UCSD-AML1 (cell line): ENCODE data around the gene ZNF296.

ENCODE experiments used
- DNase-seq: peaks from one replicate; lab custom pipeline; 2025; ENCODE audit not compliant: unreplicated experiment; lab: John Stamatoyannopoulos, UW

The ZNF296 gene

DNA sequence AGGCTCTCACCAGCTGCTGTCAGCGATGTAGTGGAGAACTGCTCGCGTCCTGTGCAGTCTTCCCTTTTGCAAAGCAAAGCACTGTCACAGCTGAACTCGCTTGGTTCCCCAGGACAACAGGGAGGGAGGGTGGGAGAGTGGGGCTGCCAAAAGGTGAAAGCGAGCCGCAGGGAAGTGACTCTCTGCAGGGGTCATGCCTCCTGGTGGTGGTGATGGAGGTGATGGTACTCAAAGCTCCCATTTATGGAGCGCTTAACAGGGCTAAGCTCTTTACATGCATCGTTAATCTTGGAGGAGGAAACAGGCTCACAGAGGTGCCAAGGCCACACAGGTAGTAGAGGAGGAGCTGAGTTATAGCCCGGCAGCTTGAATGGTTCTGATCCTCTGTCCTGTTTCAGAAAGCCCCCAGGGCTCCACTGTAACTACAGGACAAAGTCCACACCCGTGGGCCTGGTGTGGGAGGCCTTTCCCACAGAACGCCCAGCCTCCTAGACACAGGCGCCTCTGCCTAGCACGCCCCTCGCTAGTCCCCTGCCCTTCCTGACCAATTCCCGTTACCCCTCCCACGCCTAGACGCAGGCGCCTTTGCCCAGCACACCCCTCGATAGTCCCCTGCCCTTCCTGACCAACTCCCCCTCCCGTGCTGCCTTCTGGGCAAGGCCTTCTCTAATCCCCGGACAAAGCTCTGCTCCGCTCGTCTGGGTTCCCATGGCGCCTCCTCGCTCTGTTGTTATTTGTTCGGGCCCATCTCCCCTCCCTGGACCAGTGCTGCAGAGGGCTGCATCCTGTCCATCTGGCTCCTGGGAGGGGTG, 27.4 kb upstream of the ZNF296 start:
- DNase-seq: no peak

DNA sequence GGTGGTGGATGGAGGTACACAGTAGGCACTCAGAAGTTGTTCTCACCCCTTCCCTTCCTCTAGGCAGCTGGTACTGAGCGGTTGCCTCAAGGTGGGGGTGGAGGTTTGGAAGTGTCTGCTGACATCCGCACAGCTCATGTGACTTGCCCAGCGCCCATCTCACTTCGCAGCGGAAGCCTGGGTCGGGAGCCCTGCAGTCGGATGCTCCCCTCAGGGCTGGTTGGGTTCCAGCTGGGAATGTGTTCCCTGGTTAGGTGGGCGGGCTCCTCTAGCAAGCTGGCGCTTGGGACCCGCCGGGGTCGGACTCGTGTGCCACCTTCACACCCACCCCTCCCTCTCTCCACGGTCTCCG, 26.9 kb upstream of the ZNF296 start:
- no peak for DNase-seq

DNA sequence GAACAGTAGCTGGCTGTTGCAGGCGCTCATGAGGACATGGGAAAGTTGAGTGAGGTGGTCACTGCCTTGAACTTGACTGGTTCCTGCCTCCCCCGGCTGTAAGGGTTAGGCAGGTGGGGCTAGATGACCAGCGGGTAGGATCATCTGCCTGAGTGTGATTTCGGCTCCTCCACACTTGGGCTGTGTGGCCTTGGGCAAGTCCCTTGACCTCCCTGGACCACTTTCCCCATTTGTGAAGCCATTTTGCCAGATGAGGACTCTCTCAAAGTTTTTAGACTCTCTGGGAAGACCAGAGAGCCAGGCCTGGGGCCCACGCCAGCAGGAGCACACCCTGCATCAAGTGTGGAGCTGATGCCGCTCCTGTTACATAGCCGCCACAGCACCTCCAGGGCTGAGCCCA, 26.2 kb upstream of the ZNF296 start:
- no peak for DNase-seq

DNA sequence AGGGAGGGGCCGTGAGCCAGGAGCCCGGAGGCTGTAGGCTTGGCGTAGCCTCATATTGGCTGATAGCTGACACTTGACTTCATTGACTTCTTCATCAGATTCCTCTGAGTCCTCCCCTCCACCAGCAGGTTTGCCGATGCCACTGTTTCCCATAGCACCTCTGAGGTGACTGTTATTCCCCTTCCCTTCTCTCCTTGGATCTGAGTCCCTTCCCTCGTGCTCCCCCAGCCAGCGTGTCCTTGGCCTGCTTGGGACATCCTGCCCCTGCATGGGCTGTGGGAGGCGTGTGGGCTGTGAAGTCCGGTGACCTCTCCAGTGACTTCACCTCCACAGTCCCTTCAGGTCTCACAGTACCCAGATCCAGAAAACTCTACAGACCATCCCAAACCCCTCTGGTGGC, 25.5 kb upstream of the ZNF296 start:
- DNase-seq: no peak

DNA sequence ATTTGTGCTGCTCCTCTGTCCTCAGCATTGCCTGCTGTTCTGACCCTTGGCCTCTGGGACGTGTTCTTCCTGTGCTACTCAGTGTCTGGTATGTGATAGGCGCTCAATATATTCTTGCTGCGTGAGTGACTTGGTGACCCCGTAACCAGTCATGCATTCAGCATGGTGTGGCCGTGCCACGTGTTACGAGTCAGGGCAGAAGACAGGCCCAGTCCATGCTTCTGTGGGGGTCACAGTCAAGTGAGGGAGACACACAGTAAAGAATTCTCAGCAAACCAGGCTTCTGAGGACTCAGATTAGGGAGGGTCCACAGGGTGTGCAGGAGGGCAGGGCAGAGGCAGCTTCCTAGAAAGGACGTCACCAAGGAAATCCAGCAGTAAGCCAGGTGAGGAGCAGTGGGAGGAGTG, 24.6 kb upstream of the ZNF296 start:
- DNase-seq: no peak

DNA sequence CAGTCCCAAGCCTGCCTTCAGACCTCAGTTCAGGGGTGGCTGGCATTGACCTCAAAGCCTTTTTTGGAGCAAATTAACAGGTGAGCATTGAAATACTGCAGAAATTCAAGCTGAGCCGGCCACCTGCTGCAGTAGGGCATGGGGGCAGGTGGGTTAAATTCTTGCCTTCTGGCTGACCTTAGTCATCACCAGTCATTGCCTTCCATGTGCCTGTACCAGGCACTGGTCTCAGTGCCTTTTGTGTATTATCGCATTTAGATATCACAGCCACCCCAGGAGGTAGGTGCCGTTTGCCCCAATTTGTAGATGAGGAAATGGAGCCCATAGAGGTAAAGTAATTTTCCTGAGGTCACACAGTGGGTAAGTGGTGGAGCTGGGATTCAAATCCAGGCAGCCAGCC, 23.9 kb upstream of the ZNF296 start:
- no peak for DNase-seq

DNA sequence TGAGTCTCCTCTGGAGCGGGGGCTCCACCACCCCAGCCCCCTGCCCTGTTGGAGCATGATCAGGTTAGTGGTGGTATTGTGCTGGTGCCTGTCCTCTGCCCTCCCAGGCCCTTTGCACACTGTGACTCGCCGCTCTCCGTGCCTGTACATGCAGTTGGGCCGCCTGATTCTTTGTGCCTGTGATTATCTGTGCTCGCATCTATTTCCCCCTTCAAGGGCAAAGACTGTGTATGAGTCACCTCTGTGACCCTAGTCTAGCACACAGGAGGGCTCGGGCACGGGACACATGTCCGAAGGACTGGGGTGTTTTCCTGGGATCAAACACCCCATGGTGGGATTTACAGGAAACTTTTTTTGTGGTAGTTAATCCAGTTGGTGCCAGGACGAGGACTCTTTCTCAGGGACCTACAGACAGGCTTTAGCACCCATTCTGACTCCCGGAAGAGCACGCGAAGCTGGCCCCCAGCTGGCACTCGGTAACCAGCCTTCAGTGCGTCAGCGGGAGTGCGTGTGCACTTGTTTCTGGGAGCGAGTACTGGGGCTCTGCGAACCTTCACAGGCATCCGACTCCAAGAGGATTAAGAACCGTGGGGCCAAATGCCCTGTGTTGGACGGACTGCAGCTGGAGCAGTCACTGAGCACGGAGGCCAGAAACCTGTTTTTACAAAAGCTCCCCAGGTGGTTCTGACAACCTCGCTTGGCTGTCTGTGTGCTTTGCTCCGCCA, 23.4 kb upstream of the ZNF296 start:
- no peak for DNase-seq

DNA sequence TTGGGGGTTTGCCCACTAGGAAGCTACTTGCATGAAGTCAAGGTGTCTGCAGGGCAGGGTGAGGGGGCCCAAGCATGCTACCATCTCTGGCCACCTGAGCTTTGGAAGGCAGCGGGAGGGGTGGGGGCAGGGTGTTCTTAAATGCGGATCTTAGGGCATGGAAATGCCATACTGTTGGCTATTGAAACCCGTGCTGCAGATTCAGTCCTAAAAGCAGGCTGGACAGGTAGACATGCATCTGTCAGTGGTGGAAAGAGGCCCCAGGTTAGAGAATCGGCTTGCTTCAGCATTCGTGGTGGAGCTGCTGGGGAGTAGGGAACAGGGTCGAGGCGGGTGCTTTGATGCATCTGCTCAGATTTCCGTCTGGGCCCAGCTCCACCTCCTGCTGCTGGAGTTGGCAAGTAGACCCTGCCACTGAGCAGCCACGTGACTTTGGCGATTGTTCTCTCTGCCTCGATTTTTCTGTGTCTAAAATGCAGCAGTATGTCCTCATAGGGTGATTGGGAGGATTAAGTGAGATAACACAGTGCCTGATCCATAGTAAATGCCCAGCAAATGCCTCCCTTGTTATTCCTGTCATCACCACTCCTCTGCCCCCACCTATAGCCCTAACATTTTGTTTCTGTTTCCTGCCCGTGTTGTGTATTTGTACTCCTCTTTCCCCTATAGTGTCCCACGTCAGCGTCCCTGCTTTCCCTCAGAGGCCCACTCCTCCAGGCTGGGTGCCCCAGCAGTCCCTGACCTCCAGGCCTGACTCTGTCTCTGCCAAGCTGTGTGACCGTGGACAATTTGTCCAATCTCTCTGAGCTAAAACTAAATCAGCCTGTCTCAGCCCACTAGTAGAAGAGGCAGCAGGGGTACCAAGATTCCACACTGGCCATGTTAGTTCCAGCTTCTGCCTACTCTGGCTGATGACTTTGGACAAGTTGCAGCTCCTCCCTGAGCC, 22.5 kb upstream of the ZNF296 start:
- no peak for DNase-seq

DNA sequence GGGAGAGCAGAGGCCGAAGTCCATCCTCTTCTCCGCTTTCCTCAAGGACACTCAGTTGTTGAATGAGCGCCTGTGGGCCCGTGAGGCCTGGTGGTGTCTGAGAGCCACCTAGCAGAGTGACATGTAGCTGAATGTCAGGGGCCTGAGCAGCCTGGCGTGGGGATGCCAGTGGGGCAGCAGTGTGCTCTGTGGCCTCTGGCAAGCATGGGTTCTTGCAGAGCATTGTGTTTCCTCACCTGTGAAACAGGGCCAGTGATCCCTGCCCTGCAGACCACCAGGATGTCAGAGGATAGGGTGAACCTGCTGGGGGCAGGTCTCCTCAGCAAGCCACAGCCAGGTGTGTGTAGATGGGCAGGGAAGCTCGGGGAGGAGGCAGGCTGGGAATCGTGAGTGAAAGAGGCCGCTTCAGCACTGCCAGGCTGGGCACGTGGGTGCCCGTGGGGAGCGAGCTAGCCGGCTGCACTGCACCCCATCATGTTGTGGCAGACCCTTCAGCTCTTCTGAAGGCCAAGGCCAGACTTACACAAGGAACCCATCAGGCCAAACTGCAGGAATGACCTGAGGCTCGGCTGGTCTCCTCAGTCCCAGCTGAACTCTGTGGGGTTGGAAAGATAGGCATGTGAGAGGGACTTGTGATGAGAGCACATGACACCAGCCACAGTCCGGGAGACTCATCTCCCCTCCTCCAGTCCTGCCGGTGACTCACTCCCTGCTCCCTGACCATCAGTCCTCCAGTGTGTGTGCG, 21.7 kb upstream of the ZNF296 start:
- DNase-seq: no peak

DNA sequence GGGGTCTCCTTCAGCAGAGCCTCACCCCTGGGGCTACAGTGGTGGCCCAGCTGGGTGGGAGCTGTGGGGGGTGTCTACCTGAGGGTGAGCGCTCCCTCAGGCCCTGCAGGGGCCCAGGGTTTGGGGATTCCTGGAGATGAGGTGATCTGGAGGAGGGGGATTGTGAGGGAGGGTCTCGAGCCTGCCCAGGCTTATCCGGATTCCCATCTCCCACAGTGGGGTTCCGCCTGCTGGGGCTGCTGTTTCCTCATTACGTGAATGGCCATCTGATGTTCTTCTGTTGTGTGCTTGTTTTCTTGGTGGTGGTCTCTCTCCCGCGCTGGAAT, 21.1 kb upstream of the ZNF296 start:
- DNase-seq: no peak

DNA sequence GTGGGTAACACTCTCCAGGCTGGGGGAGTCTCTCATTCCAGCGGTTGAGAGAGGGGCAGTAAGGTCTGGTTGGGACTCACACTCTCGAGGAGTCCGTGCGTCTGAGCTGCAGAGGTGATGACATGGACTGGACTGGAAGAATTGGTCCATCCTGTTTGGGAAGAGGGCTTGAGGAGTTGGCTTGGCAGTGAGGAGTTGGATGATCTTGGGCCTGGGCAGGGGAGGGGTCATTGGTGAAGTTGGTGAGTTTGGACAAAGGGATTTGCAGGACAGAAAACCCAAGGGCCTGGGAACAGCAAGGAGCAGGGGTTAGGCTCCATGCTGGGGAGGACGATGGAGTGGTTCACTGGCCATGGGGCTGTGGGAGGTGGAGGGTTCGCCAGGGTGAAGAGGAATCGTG, 20.4 kb upstream of the ZNF296 start:
- DNase-seq: no peak

DNA sequence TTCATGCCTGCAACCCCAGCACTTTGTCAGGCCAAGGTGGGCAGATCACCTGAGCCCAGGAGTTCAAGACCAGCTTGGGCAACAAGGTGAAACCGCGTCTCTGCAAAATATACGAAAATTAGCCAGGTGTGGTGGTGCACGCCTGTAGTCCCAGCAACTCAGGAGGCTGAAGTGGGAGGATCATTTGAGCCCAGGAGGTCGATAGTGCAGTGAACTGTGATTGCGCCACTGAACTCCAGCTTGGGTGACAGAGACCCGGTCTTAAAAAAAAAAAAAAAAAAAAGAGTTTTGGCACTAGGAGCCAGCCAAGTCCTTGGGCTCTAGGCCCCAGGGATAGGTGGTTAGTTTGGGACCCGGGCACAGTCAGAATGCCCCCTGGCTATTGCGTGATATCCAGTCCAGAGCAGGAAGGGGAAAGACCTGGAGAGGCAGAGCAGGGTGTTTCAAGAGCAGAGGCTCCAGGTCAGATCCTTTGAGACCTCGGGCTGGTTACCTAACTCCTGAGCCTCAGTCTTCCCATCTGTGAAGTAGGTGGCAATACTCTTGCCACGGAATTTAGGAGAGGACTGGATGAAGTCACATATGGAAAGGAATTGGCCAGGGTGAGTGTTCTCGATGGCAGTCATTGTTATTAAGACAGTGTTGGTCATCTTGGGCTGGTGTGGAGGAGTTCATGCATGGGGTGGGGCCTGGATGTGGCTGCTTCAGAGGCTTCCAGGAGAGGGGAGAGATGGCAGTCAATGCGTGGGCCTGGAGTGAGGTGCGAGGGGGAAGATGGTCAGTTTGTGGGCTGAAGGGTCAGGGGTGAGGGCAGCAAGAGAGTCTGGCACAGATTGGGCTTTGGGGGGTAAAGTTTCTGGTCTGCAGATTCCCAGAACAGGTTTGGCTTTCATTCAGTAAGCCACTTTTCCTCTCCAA, 19.5 kb upstream of the ZNF296 start:
- no peak for DNase-seq

DNA sequence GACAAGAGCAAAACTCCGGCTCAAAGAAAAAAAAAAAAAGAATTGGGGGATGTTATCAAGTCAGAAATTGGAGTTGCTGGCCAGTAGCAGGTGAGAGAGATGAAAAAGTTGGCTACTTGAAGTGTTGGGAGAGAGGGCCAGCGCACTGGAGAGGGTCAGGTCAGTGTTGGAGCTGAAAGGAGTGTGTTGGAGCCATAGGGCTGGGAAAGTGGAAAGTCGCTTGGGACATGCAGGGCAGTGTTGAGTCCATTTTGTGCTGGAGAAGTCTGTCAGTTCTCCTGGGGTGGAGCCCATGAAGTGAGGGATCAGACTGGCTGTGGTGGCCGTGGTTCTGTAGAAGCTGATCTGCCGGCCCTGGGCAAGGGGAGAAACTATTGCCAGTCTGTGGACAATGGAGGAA, 18.4 kb upstream of the ZNF296 start:
- no peak for DNase-seq

DNA sequence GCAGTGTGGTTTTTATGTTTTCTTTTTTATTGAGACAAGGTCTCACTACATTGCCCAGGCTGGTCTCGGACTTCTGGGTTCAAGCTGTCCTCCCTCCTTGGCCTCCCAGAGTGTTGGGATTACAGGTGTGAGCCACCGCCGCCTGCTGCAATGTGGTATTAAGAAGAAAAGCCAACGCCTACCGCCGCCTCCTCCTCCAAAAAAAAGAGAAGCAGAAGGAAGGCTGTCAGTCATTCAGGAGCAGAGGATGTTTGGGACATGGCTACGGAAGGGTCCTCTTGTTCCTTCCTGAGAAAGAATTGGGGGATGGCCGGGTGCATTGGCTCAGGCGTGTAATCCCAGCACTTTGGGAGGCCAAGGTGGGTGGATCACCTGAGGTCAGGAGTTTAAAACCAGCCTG, 17.9 kb upstream of the ZNF296 start:
- no peak for DNase-seq

DNA sequence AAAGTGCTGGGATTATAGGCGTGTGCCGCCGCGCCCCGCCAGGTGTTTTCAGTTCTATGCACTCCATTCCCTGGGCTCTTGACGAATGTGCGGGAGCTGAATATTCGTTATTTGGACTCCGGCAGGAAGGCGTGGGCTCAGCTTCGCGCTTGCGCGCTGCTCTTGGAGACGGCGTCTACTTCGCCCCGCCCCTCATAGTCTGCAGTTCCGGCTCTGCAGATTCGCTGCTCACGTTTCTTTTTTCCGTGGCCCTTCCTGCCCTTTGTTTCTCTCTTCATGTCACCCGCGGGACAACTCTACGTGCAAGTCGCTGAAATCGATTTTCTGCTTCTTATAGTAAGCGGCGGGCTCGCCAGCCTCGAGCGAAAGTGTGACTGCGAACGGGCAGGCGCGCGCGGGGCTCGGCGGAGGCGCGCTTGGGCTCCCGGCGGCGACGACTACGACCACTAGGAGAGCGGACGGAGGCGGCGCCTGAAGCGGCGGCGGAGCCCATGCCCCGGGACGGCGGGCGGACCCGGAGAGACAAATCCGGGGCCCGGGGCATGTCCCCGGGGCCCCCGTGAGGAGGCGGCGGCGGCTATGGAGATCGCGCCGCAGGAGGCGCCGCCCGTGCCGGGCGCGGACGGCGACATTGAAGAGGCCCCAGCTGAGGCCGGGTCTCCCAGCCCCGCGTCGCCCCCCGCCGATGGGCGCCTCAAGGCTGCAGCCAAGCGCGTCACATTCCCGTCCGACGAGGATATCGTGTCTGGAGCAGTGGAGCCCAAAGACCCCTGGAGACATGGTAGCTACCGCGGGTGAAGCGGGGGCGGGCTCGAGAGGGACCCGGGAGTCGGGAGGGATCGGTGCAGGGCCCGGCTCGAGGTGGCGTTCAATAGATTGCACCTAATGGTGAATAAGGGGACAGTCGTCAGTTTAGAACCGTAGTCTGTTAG, 16.7 kb upstream of the ZNF296 start, which contains the start of gene PPP1R37:
Gene PPP1R37 (plus strand): TSS at position 433 of the 932 bp plus-strand sequence. CDS start 147 bp downstream, at position 580.
- DNase-seq: peak; percentile 87

DNA sequence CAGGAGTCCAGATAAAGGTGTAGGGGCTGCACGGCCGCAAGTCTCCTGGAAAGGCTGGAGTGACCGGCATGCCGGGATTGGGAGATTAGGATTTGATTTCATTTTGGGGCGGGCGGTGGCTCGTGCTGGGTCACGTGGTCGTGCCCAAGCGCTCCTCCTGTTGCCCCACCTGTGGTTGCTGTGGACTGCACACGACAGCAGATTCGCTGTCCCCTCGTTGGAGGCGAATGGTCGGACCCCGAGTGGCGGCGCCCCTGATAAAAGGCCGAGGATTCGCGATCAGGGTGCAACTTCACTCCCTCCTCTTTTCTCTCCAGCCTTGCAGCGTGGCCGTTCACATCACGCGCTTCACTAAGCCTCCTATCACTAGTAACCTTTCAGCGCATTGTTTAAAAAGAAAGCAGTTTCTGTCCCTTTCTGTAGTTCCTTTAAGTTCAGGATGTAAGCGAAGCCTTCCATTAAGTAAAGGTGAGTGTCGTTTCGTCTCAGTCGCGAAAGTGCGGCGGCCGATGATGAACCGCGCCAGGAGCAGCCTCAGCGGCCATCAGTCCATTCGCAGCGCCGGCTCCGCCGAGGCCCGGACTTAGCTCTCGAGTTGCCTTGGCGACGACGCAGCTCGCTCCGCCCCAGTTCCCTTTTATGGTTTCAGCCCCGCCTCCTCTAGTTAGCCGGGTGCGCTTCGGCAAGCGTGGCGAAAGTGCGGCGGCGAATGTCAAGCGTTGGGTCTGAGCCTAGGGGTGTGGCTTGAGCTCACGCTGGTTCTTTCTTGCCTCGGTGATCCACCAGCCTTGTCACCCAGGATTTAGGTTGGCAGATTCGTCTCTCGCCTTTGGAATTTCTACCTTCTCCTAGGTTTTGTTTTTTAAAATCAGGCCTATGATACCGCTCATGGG, 15.0 kb upstream of the ZNF296 start:
- DNase-seq: no peak

DNA sequence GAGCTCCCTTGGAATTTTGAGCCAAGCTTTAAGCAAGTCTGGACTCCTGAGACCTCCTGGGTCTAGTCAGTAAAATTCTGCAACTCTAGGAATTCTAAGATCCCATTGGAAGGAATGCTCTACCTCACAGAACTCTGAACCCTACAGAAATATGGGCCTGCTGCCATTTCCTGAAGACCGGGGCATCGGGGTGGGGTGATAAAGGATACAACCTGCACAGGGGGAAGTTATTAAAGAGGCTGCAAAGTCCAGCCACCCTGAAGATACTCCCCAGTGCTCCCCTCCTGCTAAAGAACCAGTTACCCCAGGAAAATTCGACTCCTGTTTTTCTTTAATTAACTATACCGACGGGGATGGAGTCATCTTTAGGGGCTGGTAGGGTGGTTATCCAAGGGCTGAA, 14.3 kb upstream of the ZNF296 start:
- DNase-seq: no peak

DNA sequence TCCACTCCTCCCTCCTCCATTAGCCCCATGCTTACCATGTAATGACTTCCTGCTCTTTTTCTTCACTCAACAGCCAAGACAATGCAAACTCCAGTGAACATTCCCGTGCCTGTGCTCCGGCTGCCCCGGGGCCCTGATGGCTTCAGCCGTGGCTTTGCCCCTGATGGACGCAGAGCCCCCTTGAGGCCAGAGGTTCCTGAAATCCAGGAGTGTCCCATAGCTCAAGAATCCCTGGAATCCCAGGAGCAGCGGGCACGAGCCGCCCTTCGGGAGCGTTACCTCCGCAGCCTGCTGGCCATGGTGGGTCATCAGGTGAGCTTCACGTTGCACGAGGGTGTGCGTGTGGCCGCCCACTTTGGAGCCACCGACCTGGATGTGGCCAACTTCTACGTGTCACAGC, 13.8 kb upstream of the ZNF296 start:
- DNase-seq: no peak
